Neural progenitor cell (in vitro differentiated cells): ENCODE data around the gene CCDC102B. TPM values are rescaled to one million over a fixed set of nuclear protein-coding genes. Genes with fewer than 3 reads are reported as not detected.
"Not testable (repeated sequence)": the region's sequence is repeated elsewhere in the genome, so short reads cannot be mapped to it uniquely, and the experiment has no call there.

Experiments used
- DNase-seq: peaks from one replicate; pipeline ENCODE4 v3.0.0-alpha.2; 2016; ENCODE audit warnings: low spot score
- H2AFZ ChIP-seq: fragments of 200-600 bp; sonication (generic); replicated peaks from 2 replicates; pipeline ENCODE4 v1.6.1; 2016; ENCODE audit warnings: antibody characterized with exemption
- H3F3A ChIP-seq: fragments of 200-600 bp; sonication (generic); 2 replicates; pipeline ENCODE4 v1.6.1; 2016; ENCODE audit warnings: antibody characterized with exemption, low read depth
- H3K27ac ChIP-seq: fragments of 200-600 bp; sonication (generic); 2 replicates; pipeline ENCODE4 v1.5.1; 2016; ENCODE audit warnings: mild to moderate bottlenecking
- H3K27me3 ChIP-seq: fragments of 200-600 bp; sonication (generic); 2 replicates; pipeline ENCODE4 v1.6.1; 2016; ENCODE audit warnings: mild to moderate bottlenecking, moderate library complexity
- H3K36me3 ChIP-seq: fragments of 200-600 bp; sonication (generic); 2 replicates; pipeline ENCODE4 v1.5.1; 2016
- H3K4me1 ChIP-seq: fragments of 200-600 bp; sonication (generic); 2 replicates; pipeline ENCODE4 v1.6.1; 2016; ENCODE audit warnings: mixed run types
- H3K4me2 ChIP-seq: fragments of 200-600 bp; sonication (generic); 2 replicates; pipeline ENCODE4 v1.6.1; 2016
- H3K4me3 ChIP-seq: fragments of 200-600 bp; sonication (generic); 2 replicates; pipeline ENCODE4 v1.5.1; 2016
- H3K79me2 ChIP-seq: fragments of 200-600 bp; sonication (generic); 2 replicates; pipeline ENCODE4 v1.6.1; 2016; ENCODE audit warnings: low read depth
- H3K9ac ChIP-seq: fragments of 200-600 bp; sonication (generic); 2 replicates; pipeline ENCODE4 v1.6.1; 2016
- H3K9me3 ChIP-seq: fragments of 200-600 bp; sonication (generic); 2 replicates; pipeline ENCODE4 v1.5.1; 2016; ENCODE audit warnings: low read depth
- H4K20me1 ChIP-seq: fragments of 200-600 bp; sonication (generic); 2 replicates; pipeline ENCODE4 v1.6.1; 2016; ENCODE audit warnings: low read depth
- H3K27ac Mint-ChIP-seq: 3 replicates; pipeline ENCODE4 v1.8.0; 2021; ENCODE audit warnings: mixed read lengths
- H3K27me3 Mint-ChIP-seq: 2 replicates; pipeline ENCODE4 v1.8.0; 2022; ENCODE audit warnings: low read depth, mild to moderate bottlenecking, inconsistent platforms, moderate library complexity, mixed read lengths; ENCODE audit not compliant: insufficient read depth
- H3K36me3 Mint-ChIP-seq: 3 replicates; pipeline ENCODE4 v1.8.0; 2021; ENCODE audit warnings: mixed read lengths
- H3K4me1 Mint-ChIP-seq: 3 replicates; pipeline ENCODE4 v1.8.0; 2021; ENCODE audit warnings: mixed read lengths
- H3K4me3 Mint-ChIP-seq: 3 replicates; pipeline ENCODE4 v1.8.0; 2021; ENCODE audit warnings: mild to moderate bottlenecking, moderate library complexity, mixed read lengths
- H3K9me3 Mint-ChIP-seq: 3 replicates; pipeline ENCODE4 v1.8.0; 2020; ENCODE audit warnings: mixed read lengths
- EZH2 ChIP-seq: fragments of 200-600 bp; sonication (generic); IDR thresholded peaks from 2 replicates; pipeline ENCODE4 v1.6.1; 2017; ENCODE audit warnings: antibody characterized with exemption, mild to moderate bottlenecking, moderate library complexity
- EZH2phosphoT487 ChIP-seq: fragments of 200-600 bp; sonication (generic); IDR thresholded peaks from 2 replicates; pipeline ENCODE4 v1.6.1; 2017; ENCODE audit warnings: antibody characterized with exemption
- total RNA-seq: library from RNA; depleted of rRNA; stranded (reverse); fragments of >200 nt; gene quantifications from 2 replicates; pipeline ENCODE4 v1.2.3, GENCODE V29; 2015; ENCODE audit warnings: low replicate concordance
- TF ChIP-seq, protein P1 (sequence below): fragments of 200-600 bp; sonication (generic); IDR thresholded peaks from 2 replicates; pipeline ENCODE4 v1.5.1; 2017; ENCODE audit warnings: antibody characterized with exemption, mild to moderate bottlenecking

Gene CCDC102B
- total RNA-seq, 1 donor from 2014 or later = 26.2 TPM

DNA sequence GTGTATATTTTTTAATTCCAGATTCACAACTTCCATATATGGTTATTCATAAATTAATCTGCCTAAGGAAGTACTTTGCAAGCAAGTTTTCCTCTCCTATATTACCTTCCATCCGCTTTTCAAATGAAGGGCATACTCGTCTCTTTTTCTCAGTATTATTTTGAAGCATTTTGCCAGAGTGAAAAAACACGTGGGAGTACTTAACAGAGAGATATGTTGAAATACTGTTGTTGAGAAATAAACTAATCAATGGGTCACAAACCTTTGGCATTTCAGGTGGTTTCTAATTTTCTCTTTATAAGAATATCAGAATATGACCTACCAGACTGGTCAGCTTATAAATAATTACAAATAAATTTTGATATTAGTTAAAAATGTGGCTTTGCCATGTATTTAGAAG, 67.6 kb downstream of the CCDC102B start:
- H4K20me1 ChIP-seq = no peaks in the 10 kb centered on the region
- Mint-ChIP-seq H3K9me3 (no peaks in the 10 kb centered on the region), H3K4me3 (no peak overlapping the region), H3K27ac (no peak overlapping the region), H3K4me1 (no peaks in the 10 kb centered on the region), H3K36me3 (no peaks in the 10 kb centered on the region), H3K27me3 (no peaks in the 10 kb centered on the region)
- H3F3A ChIP-seq = no peaks in the 10 kb centered on the region
- no peak overlapping the region for H2AFZ ChIP-seq
- no peaks in the 10 kb centered on the region for H3K4me1 ChIP-seq
- H3K9ac ChIP-seq = no peak overlapping the region
- no peak overlapping the region for H3K4me2 ChIP-seq
- H3K27me3 ChIP-seq = no peaks in the 10 kb centered on the region
- H3K9me3 ChIP-seq = no peaks in the 10 kb centered on the region
- no peak overlapping the region for H3K27ac ChIP-seq
- TF ChIP-seq EZH2 = no peak
- TF ChIP-seq, protein P1, sequence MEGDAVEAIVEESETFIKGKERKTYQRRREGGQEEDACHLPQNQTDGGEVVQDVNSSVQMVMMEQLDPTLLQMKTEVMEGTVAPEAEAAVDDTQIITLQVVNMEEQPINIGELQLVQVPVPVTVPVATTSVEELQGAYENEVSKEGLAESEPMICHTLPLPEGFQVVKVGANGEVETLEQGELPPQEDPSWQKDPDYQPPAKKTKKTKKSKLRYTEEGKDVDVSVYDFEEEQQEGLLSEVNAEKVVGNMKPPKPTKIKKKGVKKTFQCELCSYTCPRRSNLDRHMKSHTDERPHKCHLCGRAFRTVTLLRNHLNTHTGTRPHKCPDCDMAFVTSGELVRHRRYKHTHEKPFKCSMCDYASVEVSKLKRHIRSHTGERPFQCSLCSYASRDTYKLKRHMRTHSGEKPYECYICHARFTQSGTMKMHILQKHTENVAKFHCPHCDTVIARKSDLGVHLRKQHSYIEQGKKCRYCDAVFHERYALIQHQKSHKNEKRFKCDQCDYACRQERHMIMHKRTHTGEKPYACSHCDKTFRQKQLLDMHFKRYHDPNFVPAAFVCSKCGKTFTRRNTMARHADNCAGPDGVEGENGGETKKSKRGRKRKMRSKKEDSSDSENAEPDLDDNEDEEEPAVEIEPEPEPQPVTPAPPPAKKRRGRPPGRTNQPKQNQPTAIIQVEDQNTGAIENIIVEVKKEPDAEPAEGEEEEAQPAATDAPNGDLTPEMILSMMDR = no peak
- TF ChIP-seq EZH2phosphoT487 = no peak
- DNase-seq = no peak
- H3K79me2 ChIP-seq = no peaks in the 10 kb centered on the region
- H3K36me3 ChIP-seq = no peaks in the 10 kb centered on the region
- H3K4me3 ChIP-seq = no peak overlapping the region

DNA sequence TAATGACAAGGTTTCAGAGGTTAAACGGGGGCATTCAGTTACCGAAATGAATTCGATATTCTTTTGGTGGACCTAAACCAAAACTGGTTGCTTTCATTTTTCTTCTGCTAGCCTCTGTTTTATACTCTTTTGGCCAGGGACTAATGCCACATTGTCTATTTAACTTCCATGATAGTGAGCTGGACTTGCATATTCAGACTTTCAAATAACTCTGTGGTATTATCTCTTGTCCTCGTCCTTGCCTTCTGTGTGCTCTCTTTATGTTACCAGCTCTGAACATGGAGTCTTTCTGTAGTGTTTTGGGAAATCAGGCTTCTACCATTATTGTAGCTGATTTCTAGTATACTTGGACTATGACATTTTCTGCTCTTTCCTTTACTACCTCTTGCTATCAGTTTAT, 75.1 kb downstream of the CCDC102B start:
- TF ChIP-seq, protein P1 = no peak
- TF ChIP-seq EZH2 (no peak), EZH2phosphoT487 (no peak)
- H3K36me3 Mint-ChIP-seq = no peaks in the 10 kb centered on the region
- H3K9ac ChIP-seq = no peak overlapping the region
- no peaks in the 10 kb centered on the region for H3K36me3 ChIP-seq
- H3K4me3 ChIP-seq = no peak overlapping the region
- H3K4me2 ChIP-seq = no peak overlapping the region
- H3F3A ChIP-seq = no peaks in the 10 kb centered on the region
- no peak overlapping the region for H2AFZ ChIP-seq
- no peak overlapping the region for H3K4me3 Mint-ChIP-seq
- H3K27ac ChIP-seq = no peak overlapping the region
- H3K79me2 ChIP-seq = no peaks in the 10 kb centered on the region
- no peaks in the 10 kb centered on the region for H3K27me3 Mint-ChIP-seq
- H3K9me3 Mint-ChIP-seq = no peaks in the 10 kb centered on the region
- no peaks in the 10 kb centered on the region for H3K27me3 ChIP-seq
- no peak for DNase-seq
- H3K9me3 ChIP-seq = no peaks in the 10 kb centered on the region
- H3K4me1 Mint-ChIP-seq = no peaks in the 10 kb centered on the region
- no peaks in the 10 kb centered on the region for H4K20me1 ChIP-seq
- H3K27ac Mint-ChIP-seq = no peak overlapping the region
- no peaks in the 10 kb centered on the region for H3K4me1 ChIP-seq

DNA sequence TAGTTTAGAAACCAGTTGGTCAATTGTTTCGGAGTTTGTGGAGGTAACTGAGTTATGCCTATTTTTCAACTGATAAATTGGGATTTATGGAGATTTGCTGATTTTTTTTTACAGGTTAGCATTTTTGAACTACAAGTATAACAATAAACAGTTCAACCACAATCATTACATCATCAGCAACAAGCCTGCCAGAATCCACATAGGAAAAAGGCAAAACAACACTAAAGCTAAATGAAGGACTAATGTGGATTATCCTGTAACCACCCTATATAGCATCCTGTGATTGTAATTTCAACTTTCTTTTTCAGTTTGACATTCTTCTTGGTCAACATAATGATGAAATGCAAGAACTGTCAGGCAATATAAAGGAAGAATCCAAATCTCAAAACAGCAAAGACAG, 76.5 kb downstream of the CCDC102B start:
- Histone ChIP-seq H3K9ac (no peak overlapping the region), H3K4me2 (no peak overlapping the region), H3F3A (no peaks in the 10 kb centered on the region), H3K27me3 (no peaks in the 10 kb centered on the region), H3K27ac (no peak overlapping the region), H4K20me1 (no peaks in the 10 kb centered on the region), H3K9me3 (no peaks in the 10 kb centered on the region), H3K4me1 (no peaks in the 10 kb centered on the region), H2AFZ (no peak overlapping the region), H3K4me3 (no peak overlapping the region), H3K79me2 (no peaks in the 10 kb centered on the region), H3K36me3 (no peaks in the 10 kb centered on the region)
- TF ChIP-seq EZH2 (no peak), EZH2phosphoT487 (no peak)
- TF ChIP-seq, protein P1 = no peak
- Mint-ChIP-seq H3K27me3 (no peaks in the 10 kb centered on the region), H3K4me1 (no peaks in the 10 kb centered on the region), H3K4me3 (no peak overlapping the region), H3K27ac (no peak overlapping the region), H3K36me3 (no peaks in the 10 kb centered on the region), H3K9me3 (no peaks in the 10 kb centered on the region)
- no peak for DNase-seq

DNA sequence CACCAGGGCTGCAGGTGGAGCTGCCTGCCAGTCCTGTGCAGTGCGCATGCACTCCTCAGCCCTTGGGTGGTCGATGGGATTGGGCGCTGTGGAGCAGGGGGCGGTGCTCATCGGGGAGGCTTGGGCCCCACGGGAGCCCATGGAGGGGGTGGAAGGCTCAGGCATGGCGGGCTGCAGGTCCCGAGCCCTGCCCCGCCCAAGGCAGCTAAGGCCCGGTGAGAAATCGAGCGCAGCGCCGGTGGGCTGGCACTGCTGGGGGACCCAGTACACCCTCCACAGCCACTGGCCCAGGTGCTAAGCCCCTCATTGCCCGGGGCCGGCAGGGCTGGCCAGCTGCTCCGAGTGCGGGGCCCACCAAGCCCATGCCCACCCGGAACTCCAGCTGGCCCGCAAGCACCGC, 82.1 kb downstream of the CCDC102B start:
- H3K4me1 Mint-ChIP-seq, H3K4me3 ChIP-seq, H3K36me3 Mint-ChIP-seq, H3K27ac ChIP-seq, H3K4me1 ChIP-seq, H3K79me2 ChIP-seq, H2AFZ ChIP-seq, H3K27me3 Mint-ChIP-seq, H4K20me1 ChIP-seq, H3F3A ChIP-seq, DNase-seq, H3K9me3 Mint-ChIP-seq, H3K4me3 Mint-ChIP-seq, H3K9me3 ChIP-seq, H3K27me3 ChIP-seq, H3K9ac ChIP-seq, H3K4me2 ChIP-seq, H3K36me3 ChIP-seq, H3K27ac Mint-ChIP-seq: not testable (repeated sequence)
